Measurements from ENCODE around the gene PIGU.
"Not testable (repeated sequence)": the region's sequence is repeated elsewhere in the genome, so short reads cannot be mapped to it uniquely, and the experiment has no call there.

Gene PIGU

DNA sequence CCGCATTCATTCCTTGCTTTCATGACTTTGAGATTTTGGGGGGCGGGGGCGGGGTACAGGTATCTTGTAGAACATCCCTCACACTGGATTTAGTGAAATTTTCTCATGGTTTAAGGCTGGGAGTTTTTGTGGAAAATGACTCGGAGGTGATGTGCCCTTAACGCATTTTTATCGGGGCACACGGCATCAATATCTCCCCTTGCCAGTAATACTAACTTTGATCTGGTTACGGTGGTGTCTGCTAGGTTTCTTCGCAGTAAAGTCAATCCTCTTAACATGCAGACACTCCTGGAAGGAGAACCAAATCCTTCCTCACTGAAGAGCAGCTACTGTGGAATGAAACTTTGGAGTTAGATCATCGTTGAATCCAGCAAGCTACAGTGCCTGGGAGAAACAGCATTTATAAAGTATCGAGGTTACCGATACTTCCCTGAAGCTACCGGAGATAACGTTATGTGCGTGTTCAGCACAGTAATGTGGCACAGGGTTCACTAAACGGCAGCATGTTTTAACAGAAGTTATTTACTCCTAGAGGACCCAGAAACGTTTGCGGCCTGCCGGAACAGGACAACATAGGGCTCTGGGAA lies 161.9 kb downstream of the PIGU start:
- Histone ChIP-seq H3K79me2 (ENCODE audit: control insufficient read depth, insufficient read depth, low read length) (peaks cover 9% of the 10 kb centered on the region), H3K4ac (ENCODE audit: low read depth, low read length) (no peak overlapping the region), H3K36me3 (ENCODE audit: control insufficient read depth, insufficient read depth, low read length) (no peaks in the 10 kb centered on the region), H4K5ac (ENCODE audit: low read length) (no peak overlapping the region), H3K18ac (ENCODE audit: low read length) (no peak overlapping the region), H4K8ac (ENCODE audit: low read depth, low read length) (no peak overlapping the region), H2BK120ac (ENCODE audit: low read depth, low read length) (no peak overlapping the region), H3K56ac (ENCODE audit: low read length) (peak overlapping the region; percentile 73), H3K27me3 (ENCODE audit: insufficient read depth, low read length, poor library complexity) (no peaks in the 10 kb centered on the region), H2BK15ac (replicated peaks; ENCODE audit: low read depth) (no peak overlapping the region), H2BK5ac (ENCODE audit: low read length) (no peak overlapping the region), H3K4me1 (ENCODE audit: control insufficient read depth, low read depth, low read length) (no peaks in the 10 kb centered on the region), H2AK5ac (ENCODE audit: low read length) (no peak overlapping the region), H3K23ac (ENCODE audit: low read length) (peak overlapping the region; percentile 12), H3K79me1 (ENCODE audit: low read length) (no peaks in the 10 kb centered on the region), H3K4me2 (ENCODE audit: low read length) (peak overlapping the region; percentile 34), H3K27ac (ENCODE audit: low read depth, low read length) (no peak overlapping the region), H3K4me3 (ENCODE audit: low read length) (peak overlapping the region; percentile 29), H3K9ac (ENCODE audit: low read length) (peak overlapping the region; percentile 96)
- WGBS (ENCODE audit: extremely low coverage, insufficient coverage, low lambda C conversion rate): no CpG with 5 or more reads among the region's 19 CpGs
- DNase-seq: no peak

DNA sequence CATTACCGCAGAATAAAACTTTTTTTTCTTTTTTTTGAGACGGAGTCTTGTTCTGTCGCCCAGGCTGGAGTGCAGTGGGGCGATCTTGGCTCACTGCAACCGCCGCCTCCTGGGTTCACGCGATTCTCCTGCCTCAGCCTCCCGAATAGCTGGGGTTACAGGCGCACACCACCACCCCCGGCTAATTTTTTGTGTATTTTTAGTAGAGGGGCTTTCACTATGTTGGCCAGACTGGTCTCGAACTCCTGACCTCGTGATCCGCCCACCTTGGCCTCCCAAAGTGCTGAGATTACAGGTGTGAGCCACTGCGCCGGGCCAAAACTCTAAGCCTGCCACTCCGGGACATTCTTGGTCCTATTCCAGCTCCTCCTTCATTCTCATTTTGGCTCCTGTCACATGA lies 162.9 kb downstream of the PIGU start:
- not testable (repeated sequence) for H4K5ac ChIP-seq (ENCODE audit: low read length); H2AK5ac ChIP-seq (ENCODE audit: low read length); H3K4me1 ChIP-seq (ENCODE audit: control insufficient read depth, low read depth, low read length); H3K4me2 ChIP-seq (ENCODE audit: low read length); H2BK5ac ChIP-seq (ENCODE audit: low read length); H3K18ac ChIP-seq (ENCODE audit: low read length); H3K27ac ChIP-seq (ENCODE audit: low read depth, low read length); H3K56ac ChIP-seq (ENCODE audit: low read length); DNase-seq; H3K36me3 ChIP-seq (ENCODE audit: control insufficient read depth, insufficient read depth, low read length); H3K23ac ChIP-seq (ENCODE audit: low read length); H3K27me3 ChIP-seq (ENCODE audit: insufficient read depth, low read length, poor library complexity); H3K79me1 ChIP-seq (ENCODE audit: low read length); H3K79me2 ChIP-seq (ENCODE audit: control insufficient read depth, insufficient read depth, low read length); H3K4me3 ChIP-seq (ENCODE audit: low read length); H4K8ac ChIP-seq (ENCODE audit: low read depth, low read length); H3K4ac ChIP-seq (ENCODE audit: low read depth, low read length); H3K9ac ChIP-seq (ENCODE audit: low read length); H2BK120ac ChIP-seq (ENCODE audit: low read depth, low read length); H2BK15ac ChIP-seq (replicated peaks; ENCODE audit: low read depth)
- WGBS (ENCODE audit: extremely low coverage, insufficient coverage, low lambda C conversion rate): no CpG with 5 or more reads among the region's 17 CpGs

- no peak for DNase-seq
- H3K36me3 ChIP-seq (ENCODE audit: control insufficient read depth, insufficient read depth, low read length): peaks cover 3% of the 10 kb centered on the region
- no peak overlapping the region for H3K27ac ChIP-seq (ENCODE audit: low read depth, low read length)
Observed at GRCh38 chr20:34512955-34513419, 163.9 kb downstream of the PIGU start.

GRCh38 chr20:34512266-34512954 lies 164.5 kb downstream of the PIGU start:
- no peak overlapping the region for H2AK5ac ChIP-seq (ENCODE audit: low read length)
- no peak overlapping the region for H3K56ac ChIP-seq (ENCODE audit: low read length)
- H4K5ac ChIP-seq (ENCODE audit: low read length): no peak overlapping the region
- no peaks in the 10 kb centered on the region for H3K79me1 ChIP-seq (ENCODE audit: low read length)
- no peaks in the 10 kb centered on the region for H3K27me3 ChIP-seq (ENCODE audit: insufficient read depth, low read length, poor library complexity)
- no peak overlapping the region for H3K4ac ChIP-seq (ENCODE audit: low read depth, low read length)
- no peaks in the 10 kb centered on the region for H3K4me1 ChIP-seq (ENCODE audit: control insufficient read depth, low read depth, low read length)
- H3K36me3 ChIP-seq (ENCODE audit: control insufficient read depth, insufficient read depth, low read length): peaks cover 4% of the 10 kb centered on the region
- no CpG with 5 or more reads among the region's 4 CpGs for WGBS (ENCODE audit: extremely low coverage, insufficient coverage, low lambda C conversion rate)
- no peak overlapping the region for H2BK120ac ChIP-seq (ENCODE audit: low read depth, low read length)
- no peak overlapping the region for H3K4me3 ChIP-seq (ENCODE audit: low read length)
- no peak overlapping the region for H2BK15ac ChIP-seq (replicated peaks; ENCODE audit: low read depth)
- H3K4me2 ChIP-seq (ENCODE audit: low read length): no peak overlapping the region
- H3K18ac ChIP-seq (ENCODE audit: low read length): no peak overlapping the region
- no peak overlapping the region for H3K9ac ChIP-seq (ENCODE audit: low read length)
- H3K79me2 ChIP-seq (ENCODE audit: control insufficient read depth, insufficient read depth, low read length): no peaks in the 10 kb centered on the region
- no peak overlapping the region for H3K27ac ChIP-seq (ENCODE audit: low read depth, low read length)
- H4K8ac ChIP-seq (ENCODE audit: low read depth, low read length): no peak overlapping the region
- H3K23ac ChIP-seq (ENCODE audit: low read length): no peak overlapping the region
- DNase-seq: no peak
- H2BK5ac ChIP-seq (ENCODE audit: low read length): no peak overlapping the region

More at GRCh38 chr20:34512955-34513419, 163.9 kb downstream of the PIGU start:
- Histone ChIP-seq H3K79me1 (ENCODE audit: low read length) (no peaks in the 10 kb centered on the region), H3K4me2 (ENCODE audit: low read length) (no peak overlapping the region), H2AK5ac (ENCODE audit: low read length) (no peak overlapping the region), H3K79me2 (ENCODE audit: control insufficient read depth, insufficient read depth, low read length) (peaks cover 3% of the 10 kb centered on the region), H3K56ac (ENCODE audit: low read length) (no peak overlapping the region), H3K4me3 (ENCODE audit: low read length) (no peak overlapping the region), H4K8ac (ENCODE audit: low read depth, low read length) (no peak overlapping the region), H4K5ac (ENCODE audit: low read length) (no peak overlapping the region), H2BK5ac (ENCODE audit: low read length) (no peak overlapping the region), H3K4me1 (ENCODE audit: control insufficient read depth, low read depth, low read length) (no peaks in the 10 kb centered on the region), H3K18ac (ENCODE audit: low read length) (no peak overlapping the region), H3K9ac (ENCODE audit: low read length) (no peak overlapping the region), H3K27me3 (ENCODE audit: insufficient read depth, low read length, poor library complexity) (no peaks in the 10 kb centered on the region), H3K4ac (ENCODE audit: low read depth, low read length) (no peak overlapping the region), H2BK15ac (replicated peaks; ENCODE audit: low read depth) (no peak overlapping the region), H2BK120ac (ENCODE audit: low read depth, low read length) (no peak overlapping the region), H3K23ac (ENCODE audit: low read length) (no peak overlapping the region)

- Histone ChIP-seq H3K27ac (ENCODE audit: low read depth, low read length) (no peak overlapping the region), H2BK15ac (replicated peaks; ENCODE audit: low read depth) (no peak overlapping the region), H3K27me3 (ENCODE audit: insufficient read depth, low read length, poor library complexity) (no peaks in the 10 kb centered on the region), H2BK5ac (ENCODE audit: low read length) (no peak overlapping the region), H3K4me3 (ENCODE audit: low read length) (no peak overlapping the region), H3K23ac (ENCODE audit: low read length) (no peak overlapping the region), H2AK5ac (ENCODE audit: low read length) (no peak overlapping the region), H3K4ac (ENCODE audit: low read depth, low read length) (no peak overlapping the region), H3K36me3 (ENCODE audit: control insufficient read depth, insufficient read depth, low read length) (peaks cover 4% of the 10 kb centered on the region), H2BK120ac (ENCODE audit: low read depth, low read length) (no peak overlapping the region), H4K8ac (ENCODE audit: low read depth, low read length) (no peak overlapping the region), H3K4me2 (ENCODE audit: low read length) (no peak overlapping the region), H3K4me1 (ENCODE audit: control insufficient read depth, low read depth, low read length) (no peaks in the 10 kb centered on the region), H3K9ac (ENCODE audit: low read length) (no peak overlapping the region), H3K56ac (ENCODE audit: low read length) (no peak overlapping the region), H3K18ac (ENCODE audit: low read length) (no peak overlapping the region), H4K5ac (ENCODE audit: low read length) (no peak overlapping the region), H3K79me1 (ENCODE audit: low read length) (no peaks in the 10 kb centered on the region), H3K79me2 (ENCODE audit: control insufficient read depth, insufficient read depth, low read length) (no peaks in the 10 kb centered on the region)
- WGBS (ENCODE audit: extremely low coverage, insufficient coverage, low lambda C conversion rate): no CpG with 5 or more reads among the region's 3 CpGs
- no peak for DNase-seq
Observed at GRCh38 chr20:34511891-34512265, 165.0 kb downstream of the PIGU start.

GRCh38 chr20:34510575-34510974 lies 166.3 kb downstream of the PIGU start:
- no peak overlapping the region for H3K27ac ChIP-seq (ENCODE audit: low read depth, low read length)

More at GRCh38 chr20:34510575-34510974, 166.3 kb downstream of the PIGU start:
- H3K4me1 ChIP-seq (ENCODE audit: control insufficient read depth, low read depth, low read length): no peaks in the 10 kb centered on the region
- H4K5ac ChIP-seq (ENCODE audit: low read length): no peak overlapping the region
- no peak for DNase-seq
- no peak overlapping the region for H3K4ac ChIP-seq (ENCODE audit: low read depth, low read length)
- no peak overlapping the region for H3K9ac ChIP-seq (ENCODE audit: low read length)
- no peaks in the 10 kb centered on the region for H3K79me2 ChIP-seq (ENCODE audit: control insufficient read depth, insufficient read depth, low read length)
- no peak overlapping the region for H2BK120ac ChIP-seq (ENCODE audit: low read depth, low read length)
- no peak overlapping the region for H2BK15ac ChIP-seq (replicated peaks; ENCODE audit: low read depth)
- no peak overlapping the region for H2AK5ac ChIP-seq (ENCODE audit: low read length)
- H3K23ac ChIP-seq (ENCODE audit: low read length): no peak overlapping the region
- WGBS (ENCODE audit: extremely low coverage, insufficient coverage, low lambda C conversion rate): no CpG with 5 or more reads among the region's 1 CpG
- H3K4me3 ChIP-seq (ENCODE audit: low read length): no peak overlapping the region
- peaks cover 4% of the 10 kb centered on the region for H3K36me3 ChIP-seq (ENCODE audit: control insufficient read depth, insufficient read depth, low read length)
- H3K18ac ChIP-seq (ENCODE audit: low read length): no peak overlapping the region
- no peak overlapping the region for H4K8ac ChIP-seq (ENCODE audit: low read depth, low read length)
- peaks cover 3% of the 10 kb centered on the region for H3K79me1 ChIP-seq (ENCODE audit: low read length)
- H3K4me2 ChIP-seq (ENCODE audit: low read length): no peak overlapping the region
- H2BK5ac ChIP-seq (ENCODE audit: low read length): no peak overlapping the region
- no peak overlapping the region for H3K56ac ChIP-seq (ENCODE audit: low read length)
- H3K27me3 ChIP-seq (ENCODE audit: insufficient read depth, low read length, poor library complexity): no peaks in the 10 kb centered on the region

Measured in mesendoderm (in vitro differentiated cells).